Measurements from ENCODE around the gene NLRP9.

NLRP9 gene

GRCh38 chr19:55687281-55688201, 50.7 kb downstream of the NLRP9 start:
- DNase-seq (ENCODE audit: low read depth) = no peak

DNA sequence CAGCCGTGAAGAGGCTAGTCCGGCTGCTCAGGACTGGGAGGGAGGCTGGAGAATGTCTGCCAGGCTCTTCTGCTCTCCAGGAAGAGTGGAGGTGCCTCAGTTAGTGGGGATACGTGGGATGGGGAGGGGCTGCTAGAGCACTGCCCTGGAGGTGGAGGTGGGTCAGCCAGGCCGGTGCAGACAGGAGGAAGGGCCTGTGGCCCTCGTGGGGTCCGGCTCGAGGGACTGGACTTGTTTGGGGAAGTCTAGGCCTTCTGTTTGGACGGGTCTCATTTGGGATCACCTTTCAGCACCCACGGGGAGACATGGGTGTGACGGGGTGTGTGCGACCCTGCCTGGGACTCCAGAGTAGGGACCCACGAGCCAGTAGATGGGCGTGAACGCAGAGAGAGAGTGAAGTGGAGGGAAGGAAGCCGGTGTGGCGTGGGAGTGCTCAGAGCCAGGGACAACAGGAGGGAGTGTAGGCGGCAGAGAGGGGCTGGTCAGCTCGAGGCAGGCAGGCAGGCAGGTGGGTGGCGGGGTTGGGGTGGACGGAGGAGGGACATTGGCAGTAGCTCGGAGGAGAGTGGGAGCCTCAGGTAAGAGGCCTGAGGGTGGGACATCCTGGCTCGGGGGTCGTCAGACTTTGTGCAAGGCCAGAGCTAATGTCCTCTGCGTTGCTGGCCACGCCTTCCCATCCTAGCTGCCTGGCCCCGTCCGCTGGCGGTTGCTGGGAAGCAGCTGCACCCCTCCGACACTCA, 51.7 kb downstream of the NLRP9 start:
- DNase-seq (ENCODE audit: low read depth) = no peak

GRCh38 chr19:55685776-55686175, 52.4 kb downstream of the NLRP9 start:
- DNase-seq (ENCODE audit: low read depth) = no peak

DNA sequence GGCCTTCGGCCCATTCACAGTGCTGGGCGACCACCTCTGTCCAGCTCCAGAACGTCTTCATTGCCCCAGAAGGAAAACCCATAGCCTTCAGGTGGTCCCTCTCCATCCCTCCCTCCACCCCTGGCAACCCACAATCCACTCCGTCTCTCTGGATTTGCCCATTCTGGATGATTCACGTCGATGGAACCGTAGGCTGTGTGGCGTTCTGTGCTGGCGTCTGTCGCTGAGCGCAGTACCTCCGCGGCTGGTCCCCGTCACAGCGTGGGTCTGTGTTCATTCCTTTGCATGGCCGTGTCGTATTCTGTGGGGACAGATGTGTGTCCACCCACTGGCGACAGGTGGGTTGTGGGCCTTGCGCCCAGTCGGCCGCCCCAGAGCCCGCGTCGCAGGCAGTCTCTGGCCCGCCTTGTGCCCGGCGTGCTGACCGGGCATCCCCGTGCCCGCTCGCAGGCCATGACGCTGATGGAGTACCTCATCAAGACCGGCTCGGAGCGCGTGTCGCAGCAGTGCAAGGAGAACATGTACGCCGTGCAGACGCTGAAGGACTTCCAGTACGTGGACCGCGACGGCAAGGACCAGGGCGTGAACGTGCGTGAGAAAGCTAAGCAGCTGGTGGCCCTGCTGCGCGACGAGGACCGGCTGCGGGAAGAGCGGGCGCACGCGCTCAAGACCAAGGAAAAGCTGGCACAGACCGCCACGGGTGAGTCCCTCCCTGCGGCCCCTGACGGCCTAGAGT, 53.1 kb downstream of the NLRP9 start:
- no peak for DNase-seq (ENCODE audit: low read depth)

DNA sequence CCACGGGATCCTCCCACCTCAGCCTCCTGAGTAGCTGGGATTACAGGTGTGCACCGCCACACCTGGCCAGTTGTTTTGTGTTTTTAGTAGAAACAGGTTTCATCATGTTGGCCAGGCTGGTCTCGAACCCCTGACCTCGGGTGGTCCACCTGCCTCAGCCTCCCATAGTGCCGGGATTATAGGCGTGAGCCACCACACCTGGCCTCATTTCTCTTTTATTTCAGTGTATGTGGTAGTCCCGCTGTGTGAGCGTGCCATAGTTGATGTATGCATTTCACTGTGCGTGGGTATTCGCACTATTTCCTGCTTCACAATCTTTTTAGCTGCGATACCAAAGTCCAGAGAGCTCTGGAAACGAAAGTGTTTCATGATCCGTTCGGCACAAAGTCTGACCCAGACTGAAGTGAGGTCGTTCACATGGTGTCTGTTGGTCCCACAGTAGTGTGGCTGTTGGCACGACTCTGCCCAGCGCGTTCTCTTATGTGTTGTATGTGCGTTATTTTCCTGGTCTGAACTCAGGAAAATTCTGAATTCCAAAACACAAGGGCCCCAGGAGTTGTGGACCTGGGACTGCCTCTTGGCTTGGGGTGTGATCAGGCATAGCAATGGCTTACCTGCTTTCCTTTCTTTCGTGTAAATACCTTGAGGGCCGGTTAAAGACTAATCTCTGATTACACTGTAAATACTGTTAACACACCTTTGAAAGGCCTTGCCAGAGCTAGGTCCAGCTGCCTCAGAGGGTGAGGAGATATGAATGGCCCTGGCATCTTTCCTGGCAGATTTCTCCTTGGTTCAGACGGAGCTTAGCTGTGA, 54.5 kb downstream of the NLRP9 start:
- DNase-seq (ENCODE audit: low read depth) = no peak

DNA sequence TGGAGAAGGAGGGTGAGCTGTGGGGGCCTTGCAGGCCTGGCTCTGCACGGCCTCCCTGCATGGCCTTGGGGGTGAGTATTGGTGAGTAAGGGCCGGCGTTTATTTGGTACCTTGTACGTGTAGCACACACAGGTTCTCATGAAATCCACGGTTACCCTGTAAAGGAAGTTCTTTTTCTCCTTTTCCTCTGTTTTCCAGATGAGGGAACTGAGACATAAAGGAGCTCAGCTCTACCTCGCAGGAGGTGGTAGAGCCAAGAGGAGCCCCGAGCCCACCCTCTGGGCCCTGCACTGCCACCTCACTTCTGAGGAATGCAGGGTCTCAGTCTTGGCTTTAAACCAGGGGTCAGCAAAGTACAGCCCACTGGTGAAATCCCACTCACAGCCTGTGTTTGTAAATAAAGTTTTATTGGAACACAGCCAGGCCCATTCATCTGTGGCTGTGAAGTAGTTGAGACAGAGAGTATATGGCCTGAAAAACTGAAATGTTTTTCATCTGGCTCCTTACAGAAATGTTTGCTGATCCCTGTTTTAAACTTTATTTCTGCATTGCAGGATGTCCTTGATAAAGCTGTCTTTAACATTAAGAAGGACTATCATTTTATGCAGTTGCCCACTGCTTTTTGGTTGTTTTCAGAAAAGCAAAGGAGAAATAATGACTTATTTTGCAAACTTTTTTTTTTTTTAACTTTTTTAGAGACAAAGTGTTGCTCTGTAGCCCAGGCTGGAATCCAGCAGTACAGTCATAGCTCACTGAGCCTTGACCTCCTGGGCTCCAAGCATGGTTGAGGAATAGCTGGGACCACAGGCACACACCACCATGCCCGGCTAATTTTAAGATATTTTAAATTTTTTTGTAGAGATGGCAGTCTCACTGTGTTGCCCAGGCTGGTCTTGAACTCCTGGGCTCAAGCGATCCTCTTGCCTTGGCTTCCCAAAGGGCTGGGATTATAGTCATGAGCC, 56.8 kb downstream of the NLRP9 start:
- no peak for DNase-seq (ENCODE audit: low read depth)

DNA sequence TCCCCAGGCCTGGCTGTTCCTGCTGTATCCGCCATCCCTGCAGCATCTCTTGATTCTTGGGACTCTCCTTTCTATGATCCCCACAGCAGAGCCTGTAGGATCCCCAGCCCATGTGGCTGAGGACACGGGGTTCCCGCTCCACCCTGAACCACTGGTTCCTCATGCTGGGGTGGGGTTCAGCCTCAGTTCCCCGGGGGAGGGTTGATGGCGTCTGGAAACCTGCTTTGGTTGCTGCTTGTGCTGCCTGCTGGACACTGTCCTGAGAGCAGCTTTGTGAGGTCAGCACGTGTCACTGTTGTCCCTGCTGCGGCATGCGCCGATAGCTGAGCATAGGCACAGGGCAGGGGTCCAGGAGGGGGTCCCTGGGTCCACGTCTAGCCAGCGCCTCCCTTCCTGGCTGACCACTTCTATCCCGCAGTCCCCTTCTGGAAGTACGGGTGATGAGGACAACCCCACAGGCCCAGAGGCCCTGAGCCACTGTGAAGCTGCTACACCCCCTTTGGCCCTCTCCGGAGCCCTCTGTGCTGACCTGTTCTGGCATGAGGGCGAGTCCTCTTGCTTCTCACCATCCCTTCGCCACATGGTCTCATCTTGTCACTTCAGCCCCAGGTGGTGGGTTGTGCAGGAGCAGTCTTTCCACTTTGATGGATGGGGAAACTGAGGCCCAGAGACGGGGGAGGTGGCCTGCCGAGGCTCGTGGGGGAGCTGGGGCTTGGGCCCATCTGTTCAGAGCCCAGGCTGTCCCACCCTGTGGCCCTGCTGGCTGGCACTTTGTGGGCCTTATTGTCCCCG, 57.7 kb downstream of the NLRP9 start:
- DNase-seq (ENCODE audit: low read depth) = no peak

GRCh38 chr19:55679343-55680257, 58.6 kb downstream of the NLRP9 start:
- no peak for DNase-seq (ENCODE audit: low read depth)

DNA sequence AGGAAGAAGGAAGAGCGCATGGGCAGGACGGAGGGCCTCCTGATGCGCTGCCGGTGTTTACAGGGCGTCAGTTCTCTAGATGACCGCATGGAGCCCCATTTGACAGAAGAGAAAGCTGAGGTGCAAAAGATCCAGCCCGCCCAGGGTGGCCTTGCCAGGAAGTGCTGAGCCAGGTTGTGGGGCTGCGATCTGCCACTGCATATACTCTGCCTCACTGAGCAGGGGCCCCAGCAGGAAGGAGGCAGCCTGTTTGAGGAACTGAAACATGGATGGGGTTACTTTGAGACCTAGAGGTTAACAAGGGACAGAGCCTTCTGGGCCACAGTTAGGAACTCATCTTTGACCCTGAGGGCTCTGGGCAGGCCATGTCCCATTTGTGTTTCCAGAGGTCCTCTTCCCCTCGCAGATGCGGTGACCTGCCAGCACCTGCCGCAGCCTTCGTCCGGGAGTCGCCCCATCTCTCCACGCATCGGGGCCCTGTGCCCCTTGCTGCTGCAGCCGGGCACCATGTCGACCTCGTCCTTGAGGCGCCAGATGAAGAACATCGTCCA, 60.0 kb downstream of the NLRP9 start:
- DNase-seq (ENCODE audit: low read depth) = no peak

DNA sequence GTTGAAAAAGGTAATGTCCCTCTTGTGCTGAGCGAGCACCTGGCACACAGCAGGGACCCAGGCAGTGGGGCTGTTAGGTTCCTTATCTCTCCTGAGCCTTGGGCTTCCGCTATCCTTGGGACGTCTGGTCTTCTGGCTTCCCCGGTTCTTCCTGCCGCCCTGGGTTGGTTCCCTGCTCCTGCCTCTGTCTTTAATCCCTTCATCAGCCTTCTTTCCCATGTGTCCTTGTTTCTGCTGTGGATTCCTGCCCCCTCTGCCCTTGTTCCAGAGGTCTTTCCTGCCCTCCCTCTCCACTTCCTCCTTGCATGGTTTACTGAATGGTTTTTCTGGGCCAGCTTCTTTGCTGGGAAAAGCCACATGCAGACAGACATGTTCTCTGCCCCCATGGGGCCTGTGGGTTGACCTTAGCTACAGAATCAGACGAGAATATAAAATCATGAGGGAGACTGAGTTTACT, 60.6 kb downstream of the NLRP9 start:
- no peak for DNase-seq (ENCODE audit: low read depth)

- DNase-seq (ENCODE audit: low read depth) = no peak
These were observed 61.2 kb downstream of the NLRP9 start for GRCh38 chr19:55676889-55677505.

DNA sequence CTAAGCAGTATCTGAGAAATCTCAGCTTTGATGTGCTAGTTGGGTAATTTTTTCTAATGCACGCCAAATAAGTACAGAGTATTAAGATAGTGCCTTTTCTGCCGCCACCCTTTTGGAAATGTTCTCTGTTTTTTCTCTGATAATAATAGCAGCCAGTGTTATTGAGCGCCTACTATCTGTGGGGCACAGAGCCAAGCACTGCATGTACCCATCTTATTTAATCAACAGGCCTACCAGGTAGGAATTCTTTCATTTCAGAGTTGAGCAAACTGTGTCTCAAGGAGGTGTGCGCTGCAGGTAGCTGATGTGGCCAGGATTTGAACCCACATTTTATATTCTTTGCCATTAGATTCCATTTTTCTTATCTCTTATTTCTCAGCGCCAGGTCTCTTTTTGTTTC, 61.8 kb downstream of the NLRP9 start:
- DNase-seq (ENCODE audit: low read depth) = no peak

DNA sequence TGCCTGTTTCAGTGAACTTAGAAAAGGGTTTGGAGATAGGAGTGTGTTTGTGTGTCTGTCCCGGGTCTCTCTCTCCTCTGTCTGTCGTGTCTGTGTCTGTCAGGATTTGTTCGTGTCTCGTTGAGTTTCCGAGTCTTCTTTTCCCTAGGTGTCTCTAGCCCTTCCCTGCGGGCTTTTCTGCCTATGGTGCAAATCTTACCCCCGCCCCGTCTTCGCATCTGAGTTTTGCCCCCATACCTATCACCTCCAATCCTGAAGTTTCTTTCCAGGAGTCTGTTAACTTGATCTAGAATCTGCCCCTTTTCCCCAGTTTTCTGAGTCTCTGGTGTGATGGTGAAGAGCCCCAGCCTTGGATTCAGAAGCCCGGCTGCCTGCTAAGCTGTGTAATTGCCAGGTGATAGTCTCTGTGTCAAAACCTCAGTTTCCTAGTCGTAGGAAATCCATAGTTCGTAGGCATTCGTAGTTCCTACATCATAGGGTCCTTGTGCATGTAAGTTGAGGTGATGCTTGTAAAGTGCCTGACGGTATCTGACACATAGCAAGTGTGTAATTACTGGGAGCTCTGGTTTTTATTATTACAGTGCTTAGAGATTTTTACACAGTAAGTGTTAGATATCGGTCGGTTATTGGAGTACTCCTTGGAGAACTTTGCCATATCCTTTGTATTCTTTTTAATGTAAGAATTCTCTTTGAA, 62.4 kb downstream of the NLRP9 start:
- DNase-seq (ENCODE audit: low read depth) = no peak

DNA sequence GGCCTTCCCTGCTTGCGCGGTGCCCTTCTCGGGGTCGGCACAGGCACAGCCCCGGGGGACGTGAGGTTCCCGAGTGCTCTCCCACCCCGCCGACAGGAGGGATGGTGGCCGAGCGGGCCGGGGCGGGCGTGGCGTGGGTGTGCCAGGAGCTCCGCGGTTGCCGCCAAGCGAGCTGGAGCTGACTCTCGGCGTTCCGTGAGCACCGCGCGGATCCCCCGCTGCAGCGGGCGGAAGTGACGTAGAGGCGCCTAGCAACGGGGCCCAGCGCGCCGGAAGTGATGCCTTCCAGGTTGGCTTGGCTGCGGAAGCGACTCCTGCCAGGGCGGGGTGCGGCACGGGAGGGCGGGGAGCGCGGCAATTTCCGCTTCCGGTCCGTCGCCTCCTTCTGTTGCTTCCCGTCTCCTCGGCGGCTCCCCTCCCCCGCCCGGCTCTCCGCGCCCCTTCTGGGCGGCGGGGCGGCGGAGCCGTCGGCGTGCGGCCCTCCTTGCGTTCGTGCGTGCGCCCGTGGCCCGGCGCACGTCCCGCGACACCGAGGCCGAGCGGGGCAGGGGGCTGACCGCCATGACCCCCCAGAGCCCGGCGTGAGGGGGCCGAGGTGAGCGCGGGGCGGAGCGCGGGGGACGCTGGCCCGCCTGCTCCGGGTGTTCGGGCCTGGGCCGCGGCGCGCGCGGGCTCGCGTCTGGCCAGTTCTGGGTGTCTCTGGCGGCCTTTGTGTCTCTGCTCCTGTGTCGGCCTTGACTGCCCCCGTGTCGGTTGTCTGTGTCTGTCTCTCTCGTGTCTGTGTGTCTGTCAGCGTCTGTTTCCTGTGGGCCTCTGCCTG, 63.2 kb downstream of the NLRP9 start, which contains the start of gene EPN1:
EPN1 (plus strand) TSS at position 386 of the 820 bp plus-strand sequence. CDS start 3,402 bp downstream, outside the sequence.
- DNase-seq (ENCODE audit: low read depth) = peak; percentile 93

GRCh38 chr19:55674459-55674840, 63.8 kb downstream of the NLRP9 start:
- no peak for DNase-seq (ENCODE audit: low read depth)

DNA sequence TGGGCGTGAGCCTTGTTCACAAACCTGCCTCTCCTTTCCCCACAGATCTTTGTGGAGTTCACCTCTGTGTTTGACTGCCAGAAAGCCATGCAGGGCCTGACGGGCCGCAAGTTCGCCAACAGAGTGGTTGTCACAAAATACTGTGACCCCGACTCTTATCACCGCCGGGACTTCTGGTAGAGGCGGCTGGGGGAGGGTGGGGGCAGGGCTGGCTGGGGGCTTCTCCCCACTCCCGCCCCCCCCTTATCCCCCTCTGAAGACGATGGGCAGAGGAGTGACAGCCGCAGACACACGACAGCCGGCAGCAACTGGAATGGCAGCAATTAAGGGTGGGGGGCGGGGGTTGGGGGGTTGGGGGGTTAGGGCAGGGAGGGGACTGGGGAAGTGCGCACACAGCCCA, 64.3 kb downstream of the NLRP9 start:
- DNase-seq (ENCODE audit: low read depth) = no peak
